Transverse colon (tissue), 3 donors: ENCODE measurements around the gene RNF225.

ENCODE experiments used
- CTCF ChIP-seq, 5 experiments: fragments of 200-600 bp in 3 of 5; fragments of 450-650 bp in 2 of 5; sonication (generic) in 3 of 5; IDR thresholded peaks; 1 replicate in 2 of 5; 2 replicates in 3 of 5; pipeline ENCODE4 v1.5.1; 2016 to 2017; ENCODE audit warnings: antibody characterized with exemption in 5 of 5, inconsistent platforms in 3 of 5, mild to moderate bottlenecking in 2 of 5, moderate library complexity in 1 of 5
- EP300 ChIP-seq: sonication (generic); formaldehyde crosslinking; IDR thresholded peaks from one replicate; pipeline ENCODE4 v1.6.1; 2017; ENCODE audit warnings: antibody characterized with exemption, low read depth
- POLR2A ChIP-seq: fragments of 450-650 bp; IDR thresholded peaks from one replicate; pipeline ENCODE4 v1.6.1; 2016; ENCODE audit warnings: antibody characterized with exemption, mild to moderate bottlenecking, moderate library complexity

GRCh38 chr19:58364146-58364545 is 31.3 kb upstream of the RNF225 start:
- TF ChIP-seq CTCF (IDR thresholded peaks at IDR 0.05) (no peak), EP300 (no peak), POLR2A (no peak)
